ENCODE measurements around the gene DEPDC4. TPM values are rescaled to one million over a fixed set of nuclear protein-coding genes. Genes with fewer than 3 reads are reported as not detected.

DEPDC4 gene
- total RNA-seq, 1 experiment from 2014 or later, result 3.2 TPM

GRCh38 chr12:100266585-100266834, 369 bp downstream of the DEPDC4 start:
- Histone ChIP-seq H3K27ac (ENCODE audit: insufficient read length, low read depth, low read length) (peak overlapping the region; percentile 59), H2AFZ (ENCODE audit: low read length) (no peak overlapping the region), H3K23ac (ENCODE audit: insufficient read length, low read depth, low read length) (no peak overlapping the region), H2BK20ac (ENCODE audit: low read depth, low read length, poor library complexity, severe bottlenecking) (no peak overlapping the region), H3K27me3 (ENCODE audit: insufficient read depth, low read length) (no peaks in the 10 kb centered on the region), H4K8ac (replicated peaks; ENCODE audit: insufficient read length, low read depth, low read length) (no peak overlapping the region), H3K18ac (ENCODE audit: insufficient read length, low read depth, low read length) (no peak overlapping the region), H2BK120ac (ENCODE audit: low read depth, low read length, poor library complexity, severe bottlenecking) (no peak overlapping the region), H4K20me1 (ENCODE audit: control insufficient read depth, insufficient read depth, insufficient read length) (no peaks in the 10 kb centered on the region), H4K91ac (ENCODE audit: insufficient read length, low read depth, low read length) (no peak overlapping the region), H3K9ac (ENCODE audit: extremely low read depth, insufficient read length, low read length) (peak overlapping the region; percentile 90), H2BK12ac (ENCODE audit: insufficient read length, low read depth, low read length) (no peak overlapping the region), H4K5ac (ENCODE audit: insufficient read length, low read depth, low read length) (no peak overlapping the region), H2BK5ac (ENCODE audit: insufficient read length, low read length) (no peak overlapping the region), H3K4me1 (ENCODE audit: insufficient read depth, low read length) (0 out of 2 replicates have a peak, but pooled peaks cover 6% of the 10 kb centered on the region), H3K79me1 (ENCODE audit: insufficient read depth, low read depth, low read length, poor library complexity, severe bottlenecking) (no peaks in the 10 kb centered on the region), H2AK5ac (ENCODE audit: insufficient read length, low read length) (no peak overlapping the region), H2BK15ac (ENCODE audit: low read depth, low read length) (no peak overlapping the region), H3K4ac (ENCODE audit: low read depth, low read length) (no peak overlapping the region), H3K14ac (ENCODE audit: insufficient read depth, low read length) (no peak overlapping the region), H3K23me2 (ENCODE audit: insufficient read length, low read depth, low read length, poor library complexity, severe bottlenecking) (peaks cover 10% of the 10 kb centered on the region), H3T11ph (ENCODE audit: low read length) (no peak overlapping the region), H3K9me3 (ENCODE audit: control insufficient read depth, low read depth, low read length) (no peaks in the 10 kb centered on the region), H3K56ac (ENCODE audit: insufficient read length, low read depth, low read length) (no peak overlapping the region), H3K4me2 (ENCODE audit: insufficient read depth, insufficient read length, low read length) (peak overlapping the region; percentile 94), H3K79me2 (ENCODE audit: insufficient read depth, low read length) (peaks cover 9% of the 10 kb centered on the region; the same call in 1 of the 2 replicates)
- Mint-ChIP-seq H3K27ac (peak overlapping the region; percentile 98 to 100 (median 99); a peak in 5 of 7 replicates), H3K9me3 (no peaks in the 10 kb centered on the region), H3K4me1 (peaks cover 17 to 18% of the 10 kb centered on the region in 2 experiments), H3K36me3 (ENCODE audit: insufficient read depth in 1 of 3, low read depth in 3 of 3) (peaks cover 0 to 1% (median 0%) of the 10 kb centered on the region in 3 experiments; a peak in 2 of 7 replicates), H3K4me3 (peak overlapping the region; percentile 97 to 99), H3K27me3 (ENCODE audit: low read depth) (no peaks in the 10 kb centered on the region)
- no peak for DNase-seq
- TF ChIP-seq CTCF (conservative IDR thresholded peaks at IDR 0.05), result no peak
- no CpG with 5 or more reads among the region's 6 CpGs for WGBS (ENCODE audit: extremely low coverage, insufficient read length, low lambda C conversion rate)

Data from H9 (cell line).